H1 (cell line): ENCODE measurements around the gene NMNAT3. TPM values are rescaled to one million over a fixed set of nuclear protein-coding genes. Genes with fewer than 3 reads are reported as not detected.

Experiments
- GTF2F1 ChIP-seq: IDR thresholded peaks from 2 replicates; pipeline ENCODE4 v1.6.1; 2012; ENCODE audit warnings: low read depth, low read length, improper control_type of control experiment, borderline replicate concordance
- HDAC2 ChIP-seq, 2 experiments: fragments of 300-600 bp in 1 of 2; sonication (generic) in 1 of 2; IDR thresholded peaks; 2 replicates each; pipeline ENCODE4 v1.6.1; 2011 to 2012; ENCODE audit warnings: low read depth in 2 of 2, low read length in 2 of 2, mild to moderate bottlenecking in 2 of 2, moderate library complexity in 2 of 2, borderline replicate concordance in 1 of 2, inconsistent platforms in 1 of 2
- JUN ChIP-seq: IDR thresholded peaks from 2 replicates; pipeline ENCODE4 v1.6.1; 2011; ENCODE audit warnings: low read depth, mild to moderate bottlenecking, improper control_type of control experiment, low read length
- KDM1A ChIP-seq: fragments of 200-600, 300-600 bp; sonication (generic); IDR thresholded peaks from 2 replicates; pipeline ENCODE4 v1.7.1; 2016; ENCODE audit warnings: mild to moderate bottlenecking, low read length, borderline replicate concordance
- KDM5A ChIP-seq: fragments of 200-600 bp; IDR thresholded peaks from 2 replicates; pipeline ENCODE4 v1.7.1; 2012; ENCODE audit warnings: mild to moderate bottlenecking, low read length, inconsistent platforms, mixed read lengths
- PHF8 ChIP-seq: fragments of 200-600 bp; sonication (generic); conservative IDR thresholded peaks from 2 replicates; pipeline ENCODE4 v1.7.1; 2012; ENCODE audit warnings: low read depth, mild to moderate bottlenecking, inconsistent platforms, low read length, moderate library complexity
- TAF1 ChIP-seq: IDR thresholded peaks from 2 replicates; pipeline ENCODE4 v1.6.1; 2011; ENCODE audit warnings: mild to moderate bottlenecking, low read depth, low read length
- polyA plus RNA-seq, 7 experiments: library from polyadenylated mRNA; depleted of rRNA in 3 of 7; stranded (reverse) in 5 of 7; unstranded in 2 of 7; fragments of >200 nt in 5 of 7; fragments of 200-250 nt in 2 of 7; gene quantifications; 1 replicate in 5 of 7; 2 replicates in 1 of 7; 4 replicates in 1 of 7; pipeline versions ENCODE4 v1.2.1 to v1.2.3, GENCODE V29; 2011 to 2013; ENCODE audit warnings: missing spikeins in 2 of 7, mixed read lengths in 2 of 7
- total RNA-seq: library from RNA; stranded (reverse); fragmentation: NEBNext Ultra II Directional; extraction: Animal tissue kit (Norgen Biotek cat#: 25700); gene quantifications from 2 replicates; pipeline ENCODE4 v1.2.1, GENCODE V29; 2021
- TF ChIP-seq, protein P1 (sequence below): fragments of 300-600 bp; sonication (generic); IDR thresholded peaks from 2 replicates; pipeline ENCODE4 v1.7.1; 2012; ENCODE audit warnings: low read length, moderate library complexity, mild to moderate bottlenecking, inconsistent platforms; ENCODE audit not compliant: insufficient replicate concordance

Gene NMNAT3
- total and polyA plus RNA-seq, 2 of the 8 experiments (the other 6 are each of a cell fraction or from before 2014, with no cell fraction given), result 4.2 to 4.3 TPM

DNA sequence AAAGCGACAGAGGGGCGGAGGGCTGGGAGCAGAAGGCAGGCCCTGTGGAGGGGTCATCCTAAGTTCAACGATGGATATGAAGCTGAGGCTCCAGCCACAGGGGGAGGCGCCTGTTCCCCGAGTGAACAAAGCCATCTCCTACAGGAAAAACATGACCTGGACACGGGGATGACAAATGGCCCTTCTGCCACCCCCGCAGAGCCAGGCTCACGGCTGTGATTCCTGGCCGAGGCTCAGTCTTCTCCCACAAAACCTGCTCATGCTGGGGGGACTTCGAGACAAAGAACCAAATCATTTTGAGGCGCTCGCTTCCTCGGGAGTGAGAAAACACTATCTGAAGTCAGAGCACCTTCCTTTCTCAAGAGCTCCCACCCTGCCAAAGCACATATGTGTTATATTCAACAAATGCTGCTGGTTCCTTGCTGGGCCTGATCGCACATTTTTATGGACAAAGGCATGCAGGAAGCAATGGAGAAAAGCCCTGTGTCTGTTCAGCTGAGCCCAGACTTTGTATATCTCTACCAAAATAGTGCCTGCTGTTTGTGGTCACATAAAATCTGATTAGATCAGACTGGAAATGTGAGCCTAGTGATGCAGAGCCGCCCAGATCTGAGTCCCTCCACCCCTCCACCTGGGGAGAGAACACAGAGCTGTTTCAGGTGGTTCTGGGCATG is 143.9 kb downstream of the NMNAT3 start (continued):
- TF ChIP-seq, protein P1, sequence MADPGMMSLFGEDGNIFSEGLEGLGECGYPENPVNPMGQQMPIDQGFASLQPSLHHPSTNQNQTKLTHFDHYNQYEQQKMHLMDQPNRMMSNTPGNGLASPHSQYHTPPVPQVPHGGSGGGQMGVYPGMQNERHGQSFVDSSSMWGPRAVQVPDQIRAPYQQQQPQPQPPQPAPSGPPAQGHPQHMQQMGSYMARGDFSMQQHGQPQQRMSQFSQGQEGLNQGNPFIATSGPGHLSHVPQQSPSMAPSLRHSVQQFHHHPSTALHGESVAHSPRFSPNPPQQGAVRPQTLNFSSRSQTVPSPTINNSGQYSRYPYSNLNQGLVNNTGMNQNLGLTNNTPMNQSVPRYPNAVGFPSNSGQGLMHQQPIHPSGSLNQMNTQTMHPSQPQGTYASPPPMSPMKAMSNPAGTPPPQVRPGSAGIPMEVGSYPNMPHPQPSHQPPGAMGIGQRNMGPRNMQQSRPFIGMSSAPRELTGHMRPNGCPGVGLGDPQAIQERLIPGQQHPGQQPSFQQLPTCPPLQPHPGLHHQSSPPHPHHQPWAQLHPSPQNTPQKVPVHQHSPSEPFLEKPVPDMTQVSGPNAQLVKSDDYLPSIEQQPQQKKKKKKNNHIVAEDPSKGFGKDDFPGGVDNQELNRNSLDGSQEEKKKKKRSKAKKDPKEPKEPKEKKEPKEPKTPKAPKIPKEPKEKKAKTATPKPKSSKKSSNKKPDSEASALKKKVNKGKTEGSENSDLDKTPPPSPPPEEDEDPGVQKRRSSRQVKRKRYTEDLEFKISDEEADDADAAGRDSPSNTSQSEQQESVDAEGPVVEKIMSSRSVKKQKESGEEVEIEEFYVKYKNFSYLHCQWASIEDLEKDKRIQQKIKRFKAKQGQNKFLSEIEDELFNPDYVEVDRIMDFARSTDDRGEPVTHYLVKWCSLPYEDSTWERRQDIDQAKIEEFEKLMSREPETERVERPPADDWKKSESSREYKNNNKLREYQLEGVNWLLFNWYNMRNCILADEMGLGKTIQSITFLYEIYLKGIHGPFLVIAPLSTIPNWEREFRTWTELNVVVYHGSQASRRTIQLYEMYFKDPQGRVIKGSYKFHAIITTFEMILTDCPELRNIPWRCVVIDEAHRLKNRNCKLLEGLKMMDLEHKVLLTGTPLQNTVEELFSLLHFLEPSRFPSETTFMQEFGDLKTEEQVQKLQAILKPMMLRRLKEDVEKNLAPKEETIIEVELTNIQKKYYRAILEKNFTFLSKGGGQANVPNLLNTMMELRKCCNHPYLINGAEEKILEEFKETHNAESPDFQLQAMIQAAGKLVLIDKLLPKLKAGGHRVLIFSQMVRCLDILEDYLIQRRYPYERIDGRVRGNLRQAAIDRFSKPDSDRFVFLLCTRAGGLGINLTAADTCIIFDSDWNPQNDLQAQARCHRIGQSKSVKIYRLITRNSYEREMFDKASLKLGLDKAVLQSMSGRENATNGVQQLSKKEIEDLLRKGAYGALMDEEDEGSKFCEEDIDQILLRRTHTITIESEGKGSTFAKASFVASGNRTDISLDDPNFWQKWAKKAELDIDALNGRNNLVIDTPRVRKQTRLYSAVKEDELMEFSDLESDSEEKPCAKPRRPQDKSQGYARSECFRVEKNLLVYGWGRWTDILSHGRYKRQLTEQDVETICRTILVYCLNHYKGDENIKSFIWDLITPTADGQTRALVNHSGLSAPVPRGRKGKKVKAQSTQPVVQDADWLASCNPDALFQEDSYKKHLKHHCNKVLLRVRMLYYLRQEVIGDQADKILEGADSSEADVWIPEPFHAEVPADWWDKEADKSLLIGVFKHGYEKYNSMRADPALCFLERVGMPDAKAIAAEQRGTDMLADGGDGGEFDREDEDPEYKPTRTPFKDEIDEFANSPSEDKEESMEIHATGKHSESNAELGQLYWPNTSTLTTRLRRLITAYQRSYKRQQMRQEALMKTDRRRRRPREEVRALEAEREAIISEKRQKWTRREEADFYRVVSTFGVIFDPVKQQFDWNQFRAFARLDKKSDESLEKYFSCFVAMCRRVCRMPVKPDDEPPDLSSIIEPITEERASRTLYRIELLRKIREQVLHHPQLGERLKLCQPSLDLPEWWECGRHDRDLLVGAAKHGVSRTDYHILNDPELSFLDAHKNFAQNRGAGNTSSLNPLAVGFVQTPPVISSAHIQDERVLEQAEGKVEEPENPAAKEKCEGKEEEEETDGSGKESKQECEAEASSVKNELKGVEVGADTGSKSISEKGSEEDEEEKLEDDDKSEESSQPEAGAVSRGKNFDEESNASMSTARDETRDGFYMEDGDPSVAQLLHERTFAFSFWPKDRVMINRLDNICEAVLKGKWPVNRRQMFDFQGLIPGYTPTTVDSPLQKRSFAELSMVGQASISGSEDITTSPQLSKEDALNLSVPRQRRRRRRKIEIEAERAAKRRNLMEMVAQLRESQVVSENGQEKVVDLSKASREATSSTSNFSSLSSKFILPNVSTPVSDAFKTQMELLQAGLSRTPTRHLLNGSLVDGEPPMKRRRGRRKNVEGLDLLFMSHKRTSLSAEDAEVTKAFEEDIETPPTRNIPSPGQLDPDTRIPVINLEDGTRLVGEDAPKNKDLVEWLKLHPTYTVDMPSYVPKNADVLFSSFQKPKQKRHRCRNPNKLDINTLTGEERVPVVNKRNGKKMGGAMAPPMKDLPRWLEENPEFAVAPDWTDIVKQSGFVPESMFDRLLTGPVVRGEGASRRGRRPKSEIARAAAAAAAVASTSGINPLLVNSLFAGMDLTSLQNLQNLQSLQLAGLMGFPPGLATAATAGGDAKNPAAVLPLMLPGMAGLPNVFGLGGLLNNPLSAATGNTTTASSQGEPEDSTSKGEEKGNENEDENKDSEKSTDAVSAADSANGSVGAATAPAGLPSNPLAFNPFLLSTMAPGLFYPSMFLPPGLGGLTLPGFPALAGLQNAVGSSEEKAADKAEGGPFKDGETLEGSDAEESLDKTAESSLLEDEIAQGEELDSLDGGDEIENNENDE, result no peak
- TF ChIP-seq JUN, result no peak
- no peak for TF ChIP-seq PHF8
- no peak for TF ChIP-seq HDAC2 (IDR thresholded peaks at IDR 0.05; ENCODE audit: borderline replicate concordance in 1 of 2, low read depth in 2 of 2, low read length in 2 of 2)
- no peak for TF ChIP-seq KDM1A
- TF ChIP-seq TAF1, result no peak
- no peak for TF ChIP-seq GTF2F1
- no peak for TF ChIP-seq KDM5A
